HG02759 (cell line): ENCODE data around the gene MED27.
"Not testable (repeated sequence)": the region's sequence is repeated elsewhere in the genome, so short reads cannot be mapped to it uniquely, and the experiment has no call there.

Source experiments
- ATAC-seq: cut with Tn5 transposase; IDR thresholded peaks from one replicate; pipeline ENCODE4 v1.9.1; 2021; ENCODE audit warnings: mild to moderate bottlenecking, moderate library complexity; ENCODE audit not compliant: unreplicated experiment

Gene MED27

DNA sequence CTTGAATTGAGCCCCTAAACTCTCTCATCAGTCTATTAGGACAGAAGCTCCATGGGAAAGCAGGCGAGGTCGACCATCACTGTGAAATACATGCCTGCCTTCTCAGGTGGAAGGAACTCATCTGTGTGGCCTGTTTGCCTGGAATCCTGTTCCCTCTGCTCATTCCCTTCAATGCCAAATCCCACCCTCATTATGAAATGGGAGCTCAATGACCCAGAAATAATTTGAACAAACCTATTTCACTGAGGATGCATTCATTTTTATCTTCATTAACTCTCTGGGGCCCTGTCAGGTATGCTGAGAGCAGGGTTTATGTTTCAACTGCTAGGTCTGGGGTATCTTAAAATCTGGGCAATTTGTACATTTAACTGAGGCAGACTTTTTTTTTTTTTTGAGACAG, 142.2 kb downstream of the MED27 start:
- ATAC-seq, result no peak

- ATAC-seq, result no peak
Measured at GRCh38 chr9:131936929-131937328, 142.7 kb downstream of the MED27 start.

DNA sequence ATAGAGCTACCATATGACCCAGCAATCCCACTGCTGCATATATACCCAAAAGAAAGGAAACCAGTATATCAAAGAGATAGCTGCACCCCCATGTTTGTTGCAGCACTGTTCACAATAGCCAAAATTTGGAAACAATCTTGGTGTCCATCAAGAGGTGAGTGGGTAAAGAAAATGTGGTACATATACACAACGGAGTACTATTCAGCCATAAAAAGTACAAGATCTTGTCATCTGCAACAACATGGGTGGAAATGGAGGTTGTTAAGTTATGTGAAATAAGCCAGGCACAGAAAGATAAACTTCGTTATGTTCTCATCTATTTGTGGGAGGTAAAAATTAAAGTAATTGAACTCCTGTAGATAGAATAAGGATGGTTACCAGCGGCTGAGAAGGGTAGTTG, 145.0 kb downstream of the MED27 start:
- no peak for ATAC-seq

GRCh38 chr9:131927091-131927490, 152.6 kb downstream of the MED27 start:
- ATAC-seq, result no peak

DNA sequence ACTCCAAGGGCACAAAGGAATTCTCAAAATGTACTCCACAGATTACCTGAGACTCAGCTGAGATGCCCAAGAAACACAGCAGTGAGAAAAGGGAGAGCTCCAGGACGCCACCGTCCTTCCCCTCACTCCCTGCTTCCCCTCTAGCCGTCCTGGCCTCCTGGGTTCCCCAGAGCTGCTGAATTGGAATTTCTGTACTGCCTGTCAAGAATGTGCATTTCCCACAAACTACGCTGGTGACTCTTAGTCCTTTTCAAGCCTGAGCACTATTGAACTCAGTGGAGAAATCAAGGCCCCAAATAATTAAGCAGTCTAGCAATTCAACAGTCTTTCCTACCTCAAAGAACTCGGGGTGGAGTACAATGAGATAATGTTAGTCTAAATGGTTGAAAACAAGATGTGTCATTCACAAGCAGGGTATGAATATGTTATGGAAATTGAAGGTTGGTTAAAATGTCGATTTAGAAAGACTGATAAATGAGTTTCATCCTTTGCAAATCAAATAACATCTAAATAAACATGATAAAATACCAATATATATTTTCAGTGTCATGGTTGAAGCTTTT, 153.2 kb downstream of the MED27 start:
- no peak for ATAC-seq

GRCh38 chr9:131925677-131926177, 153.9 kb downstream of the MED27 start:
- no peak for ATAC-seq

- ATAC-seq, result no peak
Measured at GRCh38 chr9:131923766-131924165, 155.9 kb downstream of the MED27 start.

- no peak for ATAC-seq
Measured at GRCh38 chr9:131923132-131923671, 156.5 kb downstream of the MED27 start.

DNA sequence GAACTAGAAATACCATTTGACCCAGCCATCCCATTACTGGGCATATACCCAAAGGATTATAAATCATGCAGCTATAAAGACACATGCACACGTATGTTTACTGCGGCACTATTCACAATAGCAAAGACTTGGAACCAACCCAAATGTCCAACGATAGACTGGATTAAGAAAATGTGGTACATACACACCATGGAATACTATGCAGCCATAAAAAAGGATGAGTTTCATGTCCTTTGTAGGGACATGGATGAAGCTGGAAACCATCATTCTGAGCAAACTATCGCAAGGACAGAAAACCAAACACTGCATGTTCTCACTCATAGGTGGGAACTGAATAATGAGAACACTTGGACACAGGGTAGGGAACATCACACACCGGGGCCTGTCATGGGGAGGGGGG, 158.0 kb downstream of the MED27 start:
- not testable (repeated sequence) for ATAC-seq

DNA sequence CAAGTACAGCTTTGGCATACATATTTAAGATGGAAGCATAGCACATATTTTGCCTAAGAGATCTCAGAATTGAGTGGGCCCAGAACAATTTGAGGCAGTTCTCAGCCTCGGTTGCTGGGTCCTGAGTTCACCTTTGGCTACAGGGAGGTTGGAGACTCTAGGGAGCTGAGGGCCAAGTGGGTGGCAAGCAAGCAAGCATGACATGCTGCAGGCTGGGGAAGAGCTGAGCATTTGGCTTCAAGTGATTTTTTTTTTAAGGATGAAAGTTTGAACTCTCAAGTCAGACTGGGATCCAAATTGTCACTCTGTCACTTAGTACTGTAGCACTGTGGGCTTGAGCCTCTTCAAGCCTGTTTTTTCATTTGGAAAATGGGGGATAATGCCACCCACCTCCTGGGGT, 160.5 kb downstream of the MED27 start:
- ATAC-seq, result no peak

- ATAC-seq, result no peak
Measured at GRCh38 chr9:131918481-131918880, 161.2 kb downstream of the MED27 start.

- no peak for ATAC-seq
Measured at GRCh38 chr9:131917009-131917408, 162.7 kb downstream of the MED27 start.

GRCh38 chr9:131915181-131915580, 164.5 kb downstream of the MED27 start:
- ATAC-seq, result no peak

- ATAC-seq, result no peak
Measured at GRCh38 chr9:131912671-131913070, 167.0 kb downstream of the MED27 start.

DNA sequence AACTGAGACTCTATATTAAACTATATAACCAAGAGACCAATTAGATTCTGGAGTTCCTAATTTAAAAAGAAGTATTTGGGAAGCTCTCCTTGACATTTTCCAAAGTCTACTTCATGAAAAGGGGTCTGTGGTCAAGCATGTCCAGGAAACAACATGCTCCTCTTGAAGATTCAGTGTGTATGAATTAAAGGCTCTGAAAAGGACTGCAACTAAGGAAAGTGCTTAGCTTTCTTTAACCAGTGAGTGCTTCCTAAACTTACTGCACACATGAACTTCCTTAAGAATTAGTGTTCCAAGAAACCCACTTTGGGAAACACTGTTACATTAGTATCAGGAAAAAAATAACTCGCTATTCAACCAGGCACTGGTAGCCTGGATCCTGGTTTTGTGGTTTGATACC, 167.6 kb downstream of the MED27 start:
- no peak for ATAC-seq

GRCh38 chr9:131910572-131910971, 169.1 kb downstream of the MED27 start:
- ATAC-seq, result no peak

- no peak for ATAC-seq
Measured at GRCh38 chr9:131905144-131905543, 174.5 kb downstream of the MED27 start.

GRCh38 chr9:131899296-131900228, 180.1 kb downstream of the MED27 start:
- ATAC-seq, result no peak

DNA sequence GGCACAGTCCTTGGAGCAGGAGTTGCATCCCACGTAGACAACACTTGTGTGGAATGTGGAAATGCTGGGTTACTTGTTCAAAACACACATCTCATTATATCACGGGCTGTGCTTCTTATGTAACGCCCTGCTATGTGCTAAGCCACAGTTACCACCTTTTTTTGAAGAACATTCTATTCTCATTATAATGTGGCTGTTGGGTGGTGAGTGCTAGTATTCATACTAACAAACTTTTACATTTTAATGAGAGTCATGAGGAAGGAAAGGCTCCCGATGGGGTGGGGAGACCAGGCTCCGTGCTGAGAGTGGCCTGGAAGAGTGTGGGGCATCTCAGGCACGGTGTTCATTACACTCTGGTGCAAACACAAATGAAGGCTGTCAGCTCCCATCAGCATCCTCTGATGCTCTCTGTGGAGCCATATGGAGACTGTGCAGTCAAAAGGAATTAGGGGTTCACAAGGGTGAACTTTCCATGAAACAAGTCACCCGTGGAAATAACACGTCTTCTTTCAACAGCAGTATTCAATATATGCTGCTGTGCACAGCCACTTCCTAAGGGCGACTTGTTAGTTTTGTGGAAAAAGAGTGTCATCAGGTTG, 186.7 kb downstream of the MED27 start:
- ATAC-seq, result no peak

- ATAC-seq, result no peak
Measured at GRCh38 chr9:131892162-131892707, 187.4 kb downstream of the MED27 start.

GRCh38 chr9:131891598-131891997, 188.1 kb downstream of the MED27 start:
- no peak for ATAC-seq
